Natural killer cell treated with Interleukin-12 subunit alpha and Interleukin-12 subunit beta and Interleukin-15 and Interleukin-18, amount 100 ng/mL, for 72 hours (primary cell): ENCODE results near the gene RPS6KA2. TPM values are rescaled to one million over a fixed set of nuclear protein-coding genes. Genes with fewer than 3 reads are reported as not detected.

Source experiments
- ATAC-seq, 2 donors: fragments of 150-1000 bp; cut with Tn5 transposase in 1 of 2; sonication (Bioruptor Pico), chemical (Tn5 transposase) in 1 of 2; 2 replicates each; pipeline ENCODE4 v1.10.0; 2021
- DNase-seq: peaks from one replicate; pipeline ENCODE4 v3.0.0; 2022; ENCODE audit warnings: low spot score
- H3K27ac Mint-ChIP-seq, 2 donors: 1 replicate in 1 of 2; 2 replicates in 1 of 2; pipeline ENCODE4 v1.8.0; 2022; ENCODE audit warnings: mixed read lengths in 2 of 2, mild to moderate bottlenecking in 1 of 2, moderate library complexity in 1 of 2
- H3K27me3 Mint-ChIP-seq, 2 donors: 1 replicate in 1 of 2; 2 replicates in 1 of 2; pipeline ENCODE4 v1.8.0; 2022; ENCODE audit warnings: mixed read lengths in 2 of 2
- H3K36me3 Mint-ChIP-seq: one replicate; pipeline ENCODE4 v1.8.0; 2022; ENCODE audit warnings: mixed read lengths
- H3K4me1 Mint-ChIP-seq, 2 donors: 1 replicate in 1 of 2; 2 replicates in 1 of 2; pipeline ENCODE4 v1.8.0; 2022; ENCODE audit warnings: low read depth in 2 of 2, mixed read lengths in 2 of 2, mild to moderate bottlenecking in 1 of 2
- H3K4me3 Mint-ChIP-seq: one replicate; pipeline ENCODE4 v1.8.0; 2022; ENCODE audit warnings: mixed read lengths
- H3K9me3 Mint-ChIP-seq: 2 replicates; pipeline ENCODE4 v1.8.0; 2022; ENCODE audit warnings: mixed read lengths
- total RNA-seq, 2 donors: library from RNA; stranded (reverse); gene quantifications; one replicate each; pipeline ENCODE4 v1.2.3, GENCODE V29; 2022

Gene RPS6KA2
- total RNA-seq, 2 donors from 2014 or later: 2.8 to 3.8 TPM

- peaks cover 16 to 17% of the 10 kb centered on the region in 2 donors for H3K4me1 Mint-ChIP-seq
- H3K9me3 Mint-ChIP-seq: no peaks in the 10 kb centered on the region
- no peak overlapping the region for H3K27ac Mint-ChIP-seq
- H3K4me3 Mint-ChIP-seq: no peak overlapping the region
- ATAC-seq: no peak
- DNase-seq: no peak
- no peaks in the 10 kb centered on the region for H3K36me3 Mint-ChIP-seq
- H3K27me3 Mint-ChIP-seq: peaks cover 4 to 7% of the 10 kb centered on the region in 2 donors
Measured at GRCh38 chr6:166461821-166462460, 165.1 kb downstream of the RPS6KA2 start.

- no peak overlapping the region for H3K4me3 Mint-ChIP-seq
- H3K27ac Mint-ChIP-seq: no peak overlapping the region
Measured at GRCh38 chr6:166460473-166461437, 166.3 kb downstream of the RPS6KA2 start.

GRCh38 chr6:166459906-166460305, 167.1 kb downstream of the RPS6KA2 start:
- Mint-ChIP-seq H3K4me3 (no peak overlapping the region), H3K36me3 (no peaks in the 10 kb centered on the region), H3K27me3 (no peaks in the 10 kb centered on the region), H3K27ac (no peak overlapping the region), H3K9me3 (no peaks in the 10 kb centered on the region), H3K4me1 (peaks cover under 1% of the 10 kb centered on the region in 2 donors)
- DNase-seq: no peak
- ATAC-seq: no peak

More at GRCh38 chr6:166460473-166461437, 166.3 kb downstream of the RPS6KA2 start:
- DNase-seq (no peak), ATAC-seq (no peak)
- Mint-ChIP-seq H3K4me1 (peaks cover 9% of the 10 kb centered on the region in 2 donors), H3K9me3 (no peaks in the 10 kb centered on the region), H3K36me3 (no peaks in the 10 kb centered on the region), H3K27me3 (no peaks in the 10 kb centered on the region)

GRCh38 chr6:166459272-166459671, 167.8 kb downstream of the RPS6KA2 start:
- Mint-ChIP-seq H3K4me1 (no peaks in the 10 kb centered on the region), H3K4me3 (no peak overlapping the region), H3K9me3 (no peaks in the 10 kb centered on the region), H3K36me3 (no peaks in the 10 kb centered on the region), H3K27ac (no peak overlapping the region), H3K27me3 (no peaks in the 10 kb centered on the region)
- no peak for DNase-seq
- no peak for ATAC-seq

GRCh38 chr6:166456395-166457156, 170.5 kb downstream of the RPS6KA2 start:
- Mint-ChIP-seq H3K4me1 (no peaks in the 10 kb centered on the region), H3K27me3 (peaks cover 0 to 4% of the 10 kb centered on the region in 2 donors)

GRCh38 chr6:166454692-166455515, 172.1 kb downstream of the RPS6KA2 start:
- H3K4me3 Mint-ChIP-seq: no peak overlapping the region
- H3K27ac Mint-ChIP-seq: no peak overlapping the region
- no peaks in the 10 kb centered on the region for H3K4me1 Mint-ChIP-seq
- no peak for DNase-seq
- H3K27me3 Mint-ChIP-seq: peaks cover 0 to 9% of the 10 kb centered on the region in 2 donors
- no peaks in the 10 kb centered on the region for H3K9me3 Mint-ChIP-seq
- no peaks in the 10 kb centered on the region for H3K36me3 Mint-ChIP-seq
- no peak for ATAC-seq

More at GRCh38 chr6:166456395-166457156, 170.5 kb downstream of the RPS6KA2 start:
- no peak for ATAC-seq
- Mint-ChIP-seq H3K9me3 (no peaks in the 10 kb centered on the region), H3K27ac (no peak overlapping the region), H3K36me3 (no peaks in the 10 kb centered on the region), H3K4me3 (no peak overlapping the region)
- DNase-seq: no peak

- H3K27ac Mint-ChIP-seq: no peak overlapping the region
- H3K36me3 Mint-ChIP-seq: no peaks in the 10 kb centered on the region
- H3K4me1 Mint-ChIP-seq: no peaks in the 10 kb centered on the region
- H3K9me3 Mint-ChIP-seq: no peaks in the 10 kb centered on the region
- DNase-seq: no peak
- H3K4me3 Mint-ChIP-seq: no peak overlapping the region
- H3K27me3 Mint-ChIP-seq: peaks cover 0 to 9% of the 10 kb centered on the region in 2 donors
- ATAC-seq: no peak
Measured at GRCh38 chr6:166453651-166454050, 173.4 kb downstream of the RPS6KA2 start.

GRCh38 chr6:166450167-166450873, 176.7 kb downstream of the RPS6KA2 start:
- no peaks in the 10 kb centered on the region for H3K4me1 Mint-ChIP-seq
- H3K4me3 Mint-ChIP-seq: no peak overlapping the region
- peaks cover 0 to 16% of the 10 kb centered on the region in 2 donors for H3K27me3 Mint-ChIP-seq
- H3K9me3 Mint-ChIP-seq: no peaks in the 10 kb centered on the region
- peak; percentile 11 to 44 for ATAC-seq
- DNase-seq: no peak
- H3K36me3 Mint-ChIP-seq: no peaks in the 10 kb centered on the region
- H3K27ac Mint-ChIP-seq: no peak overlapping the region

GRCh38 chr6:166449641-166450040, 177.4 kb downstream of the RPS6KA2 start:
- no peaks in the 10 kb centered on the region for H3K36me3 Mint-ChIP-seq
- H3K27ac Mint-ChIP-seq: no peak overlapping the region
- no peaks in the 10 kb centered on the region for H3K9me3 Mint-ChIP-seq
- no peaks in the 10 kb centered on the region for H3K4me1 Mint-ChIP-seq
- H3K4me3 Mint-ChIP-seq: no peak overlapping the region
- ATAC-seq: peak in 1 of 2 donors; percentile 20
- no peak for DNase-seq
- peaks cover 0 to 16% of the 10 kb centered on the region in 2 donors for H3K27me3 Mint-ChIP-seq

- H3K27me3 Mint-ChIP-seq: peaks cover 0 to 20% of the 10 kb centered on the region in 2 donors
- no peaks in the 10 kb centered on the region for H3K9me3 Mint-ChIP-seq
Measured at GRCh38 chr6:166449036-166449435, 178.0 kb downstream of the RPS6KA2 start.

GRCh38 chr6:166448432-166448831, 178.6 kb downstream of the RPS6KA2 start:
- Mint-ChIP-seq H3K4me3 (no peak overlapping the region), H3K9me3 (no peaks in the 10 kb centered on the region), H3K27me3 (peaks cover 0 to 20% of the 10 kb centered on the region in 2 donors), H3K4me1 (no peaks in the 10 kb centered on the region), H3K36me3 (no peaks in the 10 kb centered on the region), H3K27ac (no peak overlapping the region)
- no peak for ATAC-seq
- no peak for DNase-seq

More at GRCh38 chr6:166449036-166449435, 178.0 kb downstream of the RPS6KA2 start:
- no peak for DNase-seq
- Mint-ChIP-seq H3K4me3 (no peak overlapping the region), H3K4me1 (no peaks in the 10 kb centered on the region), H3K36me3 (no peaks in the 10 kb centered on the region), H3K27ac (no peak overlapping the region)
- no peak for ATAC-seq

GRCh38 chr6:166446567-166447065, 180.4 kb downstream of the RPS6KA2 start:
- peaks cover 0 to 22% of the 10 kb centered on the region in 2 donors for H3K27me3 Mint-ChIP-seq
- no peaks in the 10 kb centered on the region for H3K9me3 Mint-ChIP-seq
- DNase-seq (no peak), ATAC-seq (no peak)
- no peaks in the 10 kb centered on the region for H3K36me3 Mint-ChIP-seq
- H3K27ac Mint-ChIP-seq: no peak overlapping the region
- H3K4me3 Mint-ChIP-seq: no peak overlapping the region
- no peaks in the 10 kb centered on the region for H3K4me1 Mint-ChIP-seq
